ENCODE measurements around the gene GNPTG.
"Not testable (repeated sequence)": the region's sequence is repeated elsewhere in the genome, so short reads cannot be mapped to it uniquely, and the experiment has no call there.

The GNPTG gene

DNA sequence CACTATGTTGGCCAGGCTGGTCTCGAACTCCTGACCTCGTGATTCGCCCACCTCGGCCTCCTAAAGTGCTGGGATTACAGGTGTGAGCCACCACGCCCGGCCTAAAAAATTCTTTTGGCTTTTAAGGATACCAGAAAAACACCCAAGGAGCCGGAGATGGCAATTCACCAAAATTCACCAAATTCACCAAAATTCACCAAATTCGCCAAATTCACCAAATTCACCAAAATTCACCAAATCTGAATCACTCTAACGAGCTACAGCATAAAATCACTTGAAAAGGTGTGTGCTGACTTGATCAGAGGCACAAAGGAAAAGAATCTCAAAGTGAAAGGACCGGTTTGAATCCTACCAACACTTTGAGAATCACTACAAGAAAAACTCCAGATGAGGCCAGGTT is 22.8 kb upstream of the GNPTG start:
- H3K36me3 ChIP-seq (ENCODE audit: control insufficient read depth in 4 of 4, insufficient read depth in 4 of 4, low read length in 3 of 4) = peaks cover 0 to 19% (median 15%) of the 10 kb centered on the region in 4 experiments
- H3K4me3 ChIP-seq (ENCODE audit: control insufficient read depth in 1 of 7, extremely low read depth in 1 of 7, insufficient read depth in 4 of 7, low read depth in 2 of 7, low read length in 6 of 7); POLR2A ChIA-PET; DNase-seq; H3K27ac ChIP-seq (ENCODE audit: insufficient read depth in 1 of 2, low read depth in 1 of 2, low read length in 2 of 2, poor library complexity in 1 of 2, severe bottlenecking in 2 of 2); H3K9me3 ChIP-seq (ENCODE audit: control extremely low read depth in 1 of 5, control insufficient read depth in 4 of 5, insufficient read depth in 2 of 5, low read depth in 1 of 5, low read length in 4 of 5): not testable (repeated sequence)
- CTCF ChIA-PET = interaction anchor here (1.3 kb wide), 1 partner anchor 17 kb away, joined by 4 read pairs; no protein-coding TSS in a partner anchor
- peaks cover 0 to 30% (median 27%) of the 10 kb centered on the region in 4 experiments for H3K4me1 ChIP-seq (ENCODE audit: control extremely low read depth in 1 of 4, control insufficient read depth in 4 of 4, insufficient read depth in 4 of 4, low read length in 3 of 4)
- H3K27me3 ChIP-seq (replicated peaks in 2 of 5; ENCODE audit: control insufficient read depth in 4 of 5, insufficient read depth in 5 of 5, low read length in 4 of 5) = peaks cover 0 to 40% (median 8%) of the 10 kb centered on the region in 5 experiments
- WGBS (ENCODE audit: insufficient coverage) = 97% methylated on average over 8 of the region's 10 CpGs

- H3K4me1 ChIP-seq (ENCODE audit: control extremely low read depth in 1 of 4, control insufficient read depth in 4 of 4, insufficient read depth in 4 of 4, low read length in 3 of 4) = peaks cover 0 to 44% (median 31%) of the 10 kb centered on the region in 4 experiments
- DNase-seq = no peak
- 78% methylated on average over 16 of the region's 17 CpGs for whole genome bisulfite sequencing (ENCODE audit: insufficient coverage)
- CTCF ChIA-PET = interaction anchor here (0.9 to 1.3 kb wide), 3 partner anchors 14 to 30 kb away, joined by 3 to 4 read pairs (median 4); no protein-coding TSS in a partner anchor
- peaks cover 0 to 4% (median 2%) of the 10 kb centered on the region in 5 experiments for H3K9me3 ChIP-seq (ENCODE audit: control extremely low read depth in 1 of 5, control insufficient read depth in 4 of 5, insufficient read depth in 2 of 5, low read depth in 1 of 5, low read length in 4 of 5)
- POLR2A ChIA-PET = no interaction called here
- no peak overlapping the region for H3K4me3 ChIP-seq (ENCODE audit: control insufficient read depth in 1 of 7, extremely low read depth in 1 of 7, insufficient read depth in 4 of 7, low read depth in 2 of 7, low read length in 6 of 7)
- H3K36me3 ChIP-seq (ENCODE audit: control insufficient read depth in 4 of 4, insufficient read depth in 4 of 4, low read length in 3 of 4) = peaks cover 0 to 6% (median 2%) of the 10 kb centered on the region in 4 experiments
- H3K27ac ChIP-seq (ENCODE audit: insufficient read depth in 1 of 2, low read depth in 1 of 2, low read length in 2 of 2, poor library complexity in 1 of 2, severe bottlenecking in 2 of 2) = no peak overlapping the region
- peaks cover 0 to 54% (median 17%) of the 10 kb centered on the region in 5 experiments for H3K27me3 ChIP-seq (replicated peaks in 2 of 5; ENCODE audit: control insufficient read depth in 4 of 5, insufficient read depth in 5 of 5, low read length in 4 of 5)
Measured at GRCh38 chr16:1330260-1330914, 21.3 kb upstream of the GNPTG start.

GRCh38 chr16:1330931-1331711 is 20.6 kb upstream of the GNPTG start:
- peak overlapping the region in 6 of 7 experiments; percentile 3 to 70 (median 51) for H3K4me3 ChIP-seq (ENCODE audit: control insufficient read depth in 1 of 7, extremely low read depth in 1 of 7, insufficient read depth in 4 of 7, low read depth in 2 of 7, low read length in 6 of 7)

GRCh38 chr16:1331712-1332617 is 19.8 kb upstream of the GNPTG start:
- DNase-seq = peak; percentile 78 to 93 (median 91)
- 2% methylated on average over 18 of the region's 34 CpGs for WGBS (ENCODE audit: insufficient coverage)
- H3K4me1 ChIP-seq (ENCODE audit: control extremely low read depth in 1 of 4, control insufficient read depth in 4 of 4, insufficient read depth in 4 of 4, low read length in 3 of 4) = peaks cover 0 to 53% (median 35%) of the 10 kb centered on the region in 4 experiments
- ChIA-PET POLR2A (interaction anchor here (1.6 kb wide), 1 partner anchor 10 kb away, joined by 5 read pairs; no protein-coding TSS in a partner anchor), CTCF (interaction anchor here (0.7 to 1.7 kb wide), 4 partner anchors 10 to 20 kb away, joined by 3 to 6 read pairs (median 4); no protein-coding TSS in a partner anchor)
- peak overlapping the region in 6 of 7 experiments; percentile 3 to 70 (median 51) for H3K4me3 ChIP-seq (ENCODE audit: control insufficient read depth in 1 of 7, extremely low read depth in 1 of 7, insufficient read depth in 4 of 7, low read depth in 2 of 7, low read length in 6 of 7)
- H3K9me3 ChIP-seq (ENCODE audit: control extremely low read depth in 1 of 5, control insufficient read depth in 4 of 5, insufficient read depth in 2 of 5, low read depth in 1 of 5, low read length in 4 of 5) = peaks cover 0 to 4% (median 2%) of the 10 kb centered on the region in 5 experiments
- H3K27ac ChIP-seq (ENCODE audit: insufficient read depth in 1 of 2, low read depth in 1 of 2, low read length in 2 of 2, poor library complexity in 1 of 2, severe bottlenecking in 2 of 2) = no peak overlapping the region
- peaks cover 0 to 3% (median 0%) of the 10 kb centered on the region in 4 experiments for H3K36me3 ChIP-seq (ENCODE audit: control insufficient read depth in 4 of 4, insufficient read depth in 4 of 4, low read length in 3 of 4)
- H3K27me3 ChIP-seq (replicated peaks in 2 of 5; ENCODE audit: control insufficient read depth in 4 of 5, insufficient read depth in 5 of 5, low read length in 4 of 5) = peaks cover 0 to 70% (median 21%) of the 10 kb centered on the region in 5 experiments

More at GRCh38 chr16:1330931-1331711, 20.6 kb upstream of the GNPTG start:
- DNase-seq = no peak
- peaks cover 0 to 4% (median 2%) of the 10 kb centered on the region in 5 experiments for H3K9me3 ChIP-seq (ENCODE audit: control extremely low read depth in 1 of 5, control insufficient read depth in 4 of 5, insufficient read depth in 2 of 5, low read depth in 1 of 5, low read length in 4 of 5)
- H3K27ac ChIP-seq (ENCODE audit: insufficient read depth in 1 of 2, low read depth in 1 of 2, low read length in 2 of 2, poor library complexity in 1 of 2, severe bottlenecking in 2 of 2) = no peak overlapping the region
- WGBS (ENCODE audit: insufficient coverage) = 74% methylated on average over 15 of the region's 22 CpGs
- peaks cover 0 to 62% (median 17%) of the 10 kb centered on the region in 5 experiments for H3K27me3 ChIP-seq (replicated peaks in 2 of 5; ENCODE audit: control insufficient read depth in 4 of 5, insufficient read depth in 5 of 5, low read length in 4 of 5)
- POLR2A ChIA-PET = no interaction called here
- CTCF ChIA-PET = interaction anchor here (0.7 to 1.7 kb wide), 4 partner anchors 13 to 30 kb away, joined by 3 to 5 read pairs (median 4); no protein-coding TSS in a partner anchor
- H3K36me3 ChIP-seq (ENCODE audit: control insufficient read depth in 4 of 4, insufficient read depth in 4 of 4, low read length in 3 of 4) = peaks cover 0 to 3% (median 0%) of the 10 kb centered on the region in 4 experiments
- peaks cover 0 to 50% (median 34%) of the 10 kb centered on the region in 4 experiments for H3K4me1 ChIP-seq (ENCODE audit: control extremely low read depth in 1 of 4, control insufficient read depth in 4 of 4, insufficient read depth in 4 of 4, low read length in 3 of 4)

DNA sequence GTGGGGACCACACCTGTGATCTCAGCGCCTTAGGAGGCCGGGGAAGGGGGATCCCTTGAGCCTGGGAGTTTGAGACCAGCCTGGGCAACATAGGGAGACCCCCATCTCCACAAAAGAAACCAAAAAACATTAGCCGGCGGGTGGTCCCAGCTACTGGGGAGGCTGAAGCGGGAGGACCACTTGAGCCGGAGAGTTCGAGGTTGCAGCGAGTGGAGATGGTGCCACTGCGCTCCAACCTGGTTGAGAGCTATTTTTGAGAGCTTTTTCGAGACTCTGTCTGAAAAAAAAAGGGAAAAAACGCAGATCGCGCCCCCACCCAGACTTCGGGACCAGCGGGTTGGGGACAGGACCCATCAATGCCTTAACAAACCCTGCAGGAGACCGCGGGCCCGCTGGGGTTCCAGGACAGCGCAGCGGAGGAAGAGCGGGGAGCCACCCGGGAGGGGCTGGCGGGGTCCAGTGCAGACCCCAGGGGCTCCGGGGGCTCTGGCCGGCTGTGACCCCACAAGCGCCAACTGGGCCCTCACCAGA is 19.0 kb upstream of the GNPTG start:
- Histone ChIP-seq H3K4me3 (ENCODE audit: control insufficient read depth in 1 of 7, extremely low read depth in 1 of 7, insufficient read depth in 4 of 7, low read depth in 2 of 7, low read length in 6 of 7) (peak overlapping the region in 4 of 7 experiments; percentile 31 to 70 (median 62)), H3K27ac (ENCODE audit: insufficient read depth in 1 of 2, low read depth in 1 of 2, low read length in 2 of 2, poor library complexity in 1 of 2, severe bottlenecking in 2 of 2) (no peak overlapping the region), H3K9me3 (ENCODE audit: control extremely low read depth in 1 of 5, control insufficient read depth in 4 of 5, insufficient read depth in 2 of 5, low read depth in 1 of 5, low read length in 4 of 5) (peaks cover 0 to 4% (median 2%) of the 10 kb centered on the region in 5 experiments), H3K36me3 (ENCODE audit: control insufficient read depth in 4 of 4, insufficient read depth in 4 of 4, low read length in 3 of 4) (no peaks in the 10 kb centered on the region), H3K27me3 (replicated peaks in 2 of 5; ENCODE audit: control insufficient read depth in 4 of 5, insufficient read depth in 5 of 5, low read length in 4 of 5) (peaks cover 0 to 72% (median 21%) of the 10 kb centered on the region in 5 experiments), H3K4me1 (ENCODE audit: control extremely low read depth in 1 of 4, control insufficient read depth in 4 of 4, insufficient read depth in 4 of 4, low read length in 3 of 4) (peaks cover 0 to 56% (median 35%) of the 10 kb centered on the region in 4 experiments)
- POLR2A ChIA-PET = interaction anchor here (1.6 kb wide), 1 partner anchor 10 kb away, joined by 5 read pairs; no protein-coding TSS in a partner anchor
- no peak for DNase-seq
- WGBS (ENCODE audit: insufficient coverage) = 3% methylated on average over 23 of the region's 26 CpGs
- CTCF ChIA-PET = interaction anchor here (0.9 to 1.7 kb wide), 3 partner anchors 10 to 16 kb away, joined by 4 to 6 read pairs (median 5); no protein-coding TSS in a partner anchor
